Measurements from ENCODE around the gene SLC35E2B. TPM values are rescaled to one million over a fixed set of nuclear protein-coding genes. Genes with fewer than 3 reads are reported as not detected.
A peak's percentile ranks its signal among the peaks of the same experiment; 100 is the strongest.

Gene SLC35E2B
- total RNA-seq, 4 donors from 2014 or later = 34.0 to 59.9 (median 48.8) TPM

DNA sequence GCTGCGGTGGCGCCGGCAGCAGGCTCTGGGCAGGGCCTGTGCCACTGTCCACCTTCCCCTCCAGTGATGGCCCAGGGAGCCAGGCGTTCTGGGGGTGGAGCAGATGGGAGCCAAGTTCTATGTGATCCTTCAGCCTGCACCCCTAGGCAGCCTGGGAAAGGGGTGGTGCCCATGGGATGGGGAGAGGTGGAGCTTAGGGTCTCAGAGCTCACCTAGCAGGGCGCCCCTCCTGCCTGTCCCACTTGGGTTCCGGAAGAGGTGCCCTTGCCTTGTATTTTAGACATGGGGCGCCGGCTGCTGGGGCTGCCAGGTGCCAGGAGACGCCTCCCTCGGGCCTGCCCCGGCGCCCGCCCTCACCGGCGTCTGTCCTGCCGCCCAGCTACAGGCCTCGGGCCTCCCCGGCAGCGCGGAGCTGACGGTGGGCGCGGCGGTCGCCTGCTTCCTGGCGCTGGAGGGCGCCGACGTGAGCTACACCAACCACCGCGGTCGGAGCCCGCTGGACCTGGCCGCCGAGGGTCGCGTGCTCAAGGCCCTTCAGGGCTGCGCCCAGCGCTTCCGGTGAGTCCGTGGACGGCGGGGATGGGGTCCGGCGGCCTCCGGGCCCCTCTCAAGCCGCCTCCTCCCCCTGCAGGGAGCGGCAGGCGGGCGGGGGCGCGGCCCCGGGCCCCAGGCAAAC lies 63.7 kb downstream of the SLC35E2B start:
- peaks cover 7% of the 10 kb centered on the region for H3K36me3 ChIP-seq
- peak in 1 of 2 donors; percentile 62 for DNase-seq (ENCODE audit: low spot score in 2 of 2)
- H3K27me3 ChIP-seq = peaks cover 30% of the 10 kb centered on the region
- peak overlapping the region; percentile 45 for H3K27ac ChIP-seq
- H3K4me1 ChIP-seq = peaks cover 59% of the 10 kb centered on the region
- peak overlapping the region; percentile 49 for H3K4me3 ChIP-seq
- no peaks in the 10 kb centered on the region for H3K9me3 ChIP-seq
- TF ChIP-seq, protein P1, sequence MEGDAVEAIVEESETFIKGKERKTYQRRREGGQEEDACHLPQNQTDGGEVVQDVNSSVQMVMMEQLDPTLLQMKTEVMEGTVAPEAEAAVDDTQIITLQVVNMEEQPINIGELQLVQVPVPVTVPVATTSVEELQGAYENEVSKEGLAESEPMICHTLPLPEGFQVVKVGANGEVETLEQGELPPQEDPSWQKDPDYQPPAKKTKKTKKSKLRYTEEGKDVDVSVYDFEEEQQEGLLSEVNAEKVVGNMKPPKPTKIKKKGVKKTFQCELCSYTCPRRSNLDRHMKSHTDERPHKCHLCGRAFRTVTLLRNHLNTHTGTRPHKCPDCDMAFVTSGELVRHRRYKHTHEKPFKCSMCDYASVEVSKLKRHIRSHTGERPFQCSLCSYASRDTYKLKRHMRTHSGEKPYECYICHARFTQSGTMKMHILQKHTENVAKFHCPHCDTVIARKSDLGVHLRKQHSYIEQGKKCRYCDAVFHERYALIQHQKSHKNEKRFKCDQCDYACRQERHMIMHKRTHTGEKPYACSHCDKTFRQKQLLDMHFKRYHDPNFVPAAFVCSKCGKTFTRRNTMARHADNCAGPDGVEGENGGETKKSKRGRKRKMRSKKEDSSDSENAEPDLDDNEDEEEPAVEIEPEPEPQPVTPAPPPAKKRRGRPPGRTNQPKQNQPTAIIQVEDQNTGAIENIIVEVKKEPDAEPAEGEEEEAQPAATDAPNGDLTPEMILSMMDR (IDR thresholded peaks at IDR 0.05) = no peak
- TF ChIP-seq POLR2A (IDR thresholded peaks at IDR 0.05) (no peak), EP300 (IDR thresholded peaks at IDR 0.05) (no peak)
- no CpG with 5 or more reads among the region's 53 CpGs for WGBS

GRCh38 chr1:1627829-1628753 lies 64.5 kb downstream of the SLC35E2B start:
- peak overlapping the region; percentile 42 for H3K27ac ChIP-seq
- 74% methylated on average over 21 of the region's 53 CpGs for WGBS
- peak in 1 of 2 donors; percentile 67 for DNase-seq (ENCODE audit: low spot score in 2 of 2)

GRCh38 chr1:1627261-1627828 lies 65.2 kb downstream of the SLC35E2B start:
- Histone ChIP-seq H3K4me1 (peaks cover 59% of the 10 kb centered on the region), H3K27ac (peak overlapping the region; percentile 42), H3K27me3 (peaks cover 30% of the 10 kb centered on the region), H3K36me3 (peaks cover 9% of the 10 kb centered on the region), H3K9me3 (no peaks in the 10 kb centered on the region), H3K4me3 (peak overlapping the region; percentile 49)
- TF ChIP-seq POLR2AphosphoS5 (IDR thresholded peaks at IDR 0.05) (no peak), EP300 (IDR thresholded peaks at IDR 0.05) (no peak), POLR2A (IDR thresholded peaks at IDR 0.05) (no peak)
- TF ChIP-seq, protein P1 (IDR thresholded peaks at IDR 0.05) = no peak
- WGBS = 40% methylated on average over 1 of the region's 37 CpGs
- peak in 1 of 2 donors; percentile 74 for DNase-seq (ENCODE audit: low spot score in 2 of 2)

More at GRCh38 chr1:1627829-1628753, 64.5 kb downstream of the SLC35E2B start:
- Histone ChIP-seq H3K36me3 (peaks cover 9% of the 10 kb centered on the region), H3K4me1 (peaks cover 59% of the 10 kb centered on the region), H3K27me3 (peaks cover 30% of the 10 kb centered on the region), H3K9me3 (no peaks in the 10 kb centered on the region), H3K4me3 (peak overlapping the region; percentile 49)
- TF ChIP-seq POLR2AphosphoS5 (IDR thresholded peaks at IDR 0.05) (no peak), EP300 (IDR thresholded peaks at IDR 0.05) (no peak), POLR2A (IDR thresholded peaks at IDR 0.05) (no peak)
- TF ChIP-seq, protein P1 (IDR thresholded peaks at IDR 0.05) = no peak

DNA sequence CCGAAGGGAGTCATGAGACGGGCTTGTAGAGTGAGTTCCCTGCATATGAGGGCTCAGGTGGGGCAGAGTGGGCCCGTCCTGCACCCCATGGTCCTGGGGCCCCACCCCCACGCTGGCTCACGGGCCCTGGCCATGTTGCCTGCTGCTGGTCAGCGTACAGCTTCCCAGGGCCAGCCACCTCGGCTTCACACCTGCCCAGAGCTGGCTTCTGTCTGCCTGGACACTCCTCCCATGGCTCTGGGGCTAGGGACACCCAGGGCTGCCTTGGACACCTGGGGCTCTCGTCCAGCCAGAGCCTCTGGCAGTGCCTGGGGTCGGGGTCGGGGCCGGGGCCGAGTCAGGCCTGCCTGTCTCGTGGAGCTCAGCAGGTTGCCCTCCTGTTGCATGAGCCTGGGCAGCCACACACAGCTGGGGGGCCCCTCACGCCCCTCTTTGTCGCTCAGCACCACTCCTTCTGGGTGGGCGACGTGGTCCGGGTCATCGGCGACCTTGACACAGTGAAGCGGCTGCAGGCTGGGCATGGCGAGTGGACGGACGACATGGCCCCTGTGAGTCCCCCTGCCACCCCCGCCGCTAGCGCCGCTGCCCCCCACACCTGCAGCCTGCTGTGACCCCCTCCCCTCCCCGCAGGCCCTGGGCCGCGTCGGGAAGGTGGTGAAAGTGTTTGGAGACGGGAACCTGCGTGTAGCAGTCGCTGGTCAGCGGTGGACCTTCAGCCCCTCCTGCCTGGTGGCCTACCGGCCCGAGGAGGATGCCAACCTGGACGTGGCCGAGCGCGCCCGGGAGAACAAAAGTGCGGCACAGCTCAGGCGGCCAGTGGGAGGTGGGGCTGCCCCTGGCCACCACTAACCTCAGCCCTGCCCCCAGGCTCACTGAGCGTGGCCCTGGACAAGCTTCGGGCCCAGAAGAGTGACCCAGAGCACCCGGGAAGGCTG lies 66.1 kb downstream of the SLC35E2B start:
- no peaks in the 10 kb centered on the region for H3K9me3 ChIP-seq
- peaks cover 51% of the 10 kb centered on the region for H3K4me1 ChIP-seq
- 94% methylated on average over 39 of the region's 48 CpGs for WGBS
- no peak overlapping the region for H3K27ac ChIP-seq
- peaks cover 22% of the 10 kb centered on the region for H3K27me3 ChIP-seq
- peak overlapping the region; percentile 49 for H3K4me3 ChIP-seq
- peak; percentile 67 to 77 for DNase-seq (ENCODE audit: low spot score in 2 of 2)
- TF ChIP-seq POLR2AphosphoS5 (IDR thresholded peaks at IDR 0.05) = no peak
- no peak for TF ChIP-seq POLR2A (IDR thresholded peaks at IDR 0.05)
- TF ChIP-seq, protein P1 (IDR thresholded peaks at IDR 0.05) = no peak
- no peak for TF ChIP-seq EP300 (IDR thresholded peaks at IDR 0.05)
- peaks cover 9% of the 10 kb centered on the region for H3K36me3 ChIP-seq
